ENCODE data around the gene TOLLIP.
"Not testable (repeated sequence)": the region's sequence is repeated elsewhere in the genome, so short reads cannot be mapped to it uniquely, and the experiment has no call there.

TOLLIP gene

GRCh38 chr11:1280116-1281035, 29.1 kb downstream of the TOLLIP start:
- DNase-seq, result no peak

GRCh38 chr11:1279674-1280055, 29.8 kb downstream of the TOLLIP start:
- no peak for DNase-seq

DNA sequence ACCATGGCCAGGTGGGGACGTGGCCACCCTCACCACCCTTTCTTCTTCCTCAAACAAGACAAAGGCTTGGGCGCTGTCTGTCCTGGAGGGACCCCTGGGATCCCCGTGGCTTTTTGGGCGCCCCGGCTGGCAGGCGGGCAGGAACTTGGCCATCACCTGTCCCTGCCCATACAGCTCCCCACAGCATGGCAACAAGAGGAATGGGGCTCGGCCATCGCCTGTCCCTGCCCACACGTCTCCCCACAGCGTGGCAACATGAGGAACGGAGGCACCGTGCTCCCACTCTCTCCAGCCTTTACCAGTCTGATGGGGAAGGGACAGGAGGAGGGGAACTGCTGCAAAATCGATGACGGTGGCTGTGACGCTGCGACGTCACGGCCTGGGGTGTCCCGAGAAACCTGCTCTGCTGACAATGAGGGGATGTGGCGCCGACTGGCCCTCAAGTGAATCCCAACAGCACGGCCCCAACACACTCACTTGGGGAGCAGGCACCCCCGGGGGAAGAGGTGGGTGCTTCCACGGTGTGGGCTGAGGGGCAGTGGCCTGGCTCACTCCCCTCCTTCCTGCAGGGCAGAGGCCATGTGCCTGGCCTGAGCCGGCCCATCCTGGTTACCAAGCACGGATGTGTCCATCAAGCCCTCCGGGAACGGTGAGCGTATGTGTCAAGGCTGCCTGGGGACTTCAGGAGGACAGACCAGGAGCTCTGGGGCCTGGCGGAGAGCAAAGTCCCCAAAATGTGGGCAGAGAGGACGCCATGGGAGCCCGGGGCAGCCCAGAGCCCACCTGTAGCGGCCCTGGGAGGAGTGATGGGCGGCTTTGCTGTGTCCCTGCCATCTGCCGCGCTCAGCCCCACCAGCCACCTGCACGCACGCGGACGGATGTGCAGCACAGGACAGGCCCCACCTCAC, 30.4 kb downstream of the TOLLIP start:
- no peak for DNase-seq

DNA sequence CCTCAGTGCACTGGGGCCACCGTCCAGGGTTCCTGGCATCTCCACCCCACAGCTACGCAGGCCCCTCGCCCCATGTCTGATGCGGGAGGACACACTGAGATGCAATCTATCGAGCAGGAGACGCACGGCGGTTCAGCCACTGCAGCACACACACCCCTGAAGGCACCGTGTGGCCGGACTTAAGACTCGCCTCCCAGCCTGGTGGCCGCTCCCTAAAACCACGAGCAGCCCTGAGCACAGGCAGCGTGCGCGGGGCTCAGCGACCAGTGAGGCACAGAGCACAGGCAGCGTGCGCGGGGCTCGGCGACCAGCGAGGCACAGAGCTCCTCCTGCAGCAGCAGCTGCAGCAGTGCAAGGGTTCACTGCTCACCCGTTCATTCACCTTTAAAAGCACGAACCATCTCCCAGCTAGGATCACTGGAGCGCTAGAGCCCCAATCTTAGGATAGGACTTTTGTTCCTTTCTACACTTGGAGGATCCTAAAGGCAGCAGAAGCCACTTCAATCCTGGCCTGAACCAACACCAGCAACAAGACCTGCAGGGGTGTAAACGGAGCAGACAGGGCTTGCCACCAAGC, 31.4 kb downstream of the TOLLIP start:
- no peak for DNase-seq

DNA sequence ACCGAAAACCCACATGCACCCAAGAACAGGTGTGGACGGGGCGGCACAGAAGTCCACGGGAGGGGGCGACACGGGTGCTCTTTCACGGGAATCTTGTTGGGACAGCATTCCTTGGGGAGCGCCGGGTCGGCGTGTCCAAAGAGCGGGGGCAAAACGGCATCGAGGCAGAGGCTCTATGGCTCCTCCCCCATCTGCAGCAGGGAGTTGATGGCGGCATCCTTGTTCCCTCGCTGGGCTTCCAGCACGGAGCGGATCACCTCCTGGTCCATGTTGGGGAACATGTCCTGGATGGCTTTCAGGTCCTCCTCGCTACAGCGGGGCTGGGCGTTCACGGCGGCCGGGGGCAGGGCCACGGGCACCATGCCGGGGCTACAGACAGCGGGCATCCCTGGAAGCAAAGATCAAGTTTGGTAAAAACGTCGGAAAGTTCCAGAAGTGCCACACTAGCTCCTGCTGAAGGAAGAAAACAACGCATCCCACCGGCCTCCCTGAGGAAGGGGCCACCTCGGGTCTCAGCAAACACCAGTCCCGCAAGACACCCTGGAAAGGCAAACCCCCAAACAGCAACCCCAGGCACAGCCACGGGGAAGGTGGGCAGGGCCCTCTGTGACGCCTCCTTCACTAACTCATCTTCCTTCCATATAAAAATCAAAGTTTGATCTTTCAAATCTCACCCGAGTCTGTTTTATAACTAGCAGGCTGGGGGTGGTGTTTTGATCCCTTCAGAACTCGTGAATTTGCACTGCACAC, 32.4 kb downstream of the TOLLIP start:
- no peak for DNase-seq

- no peak for DNase-seq
These were observed 33.2 kb downstream of the TOLLIP start for GRCh38 chr11:1276041-1276790.

- no peak for DNase-seq
These were observed 34.4 kb downstream of the TOLLIP start for GRCh38 chr11:1275021-1275420.

- no peak for DNase-seq
These were observed 34.9 kb downstream of the TOLLIP start for GRCh38 chr11:1274501-1274900.

GRCh38 chr11:1272531-1272930, 36.9 kb downstream of the TOLLIP start:
- no peak for DNase-seq

DNA sequence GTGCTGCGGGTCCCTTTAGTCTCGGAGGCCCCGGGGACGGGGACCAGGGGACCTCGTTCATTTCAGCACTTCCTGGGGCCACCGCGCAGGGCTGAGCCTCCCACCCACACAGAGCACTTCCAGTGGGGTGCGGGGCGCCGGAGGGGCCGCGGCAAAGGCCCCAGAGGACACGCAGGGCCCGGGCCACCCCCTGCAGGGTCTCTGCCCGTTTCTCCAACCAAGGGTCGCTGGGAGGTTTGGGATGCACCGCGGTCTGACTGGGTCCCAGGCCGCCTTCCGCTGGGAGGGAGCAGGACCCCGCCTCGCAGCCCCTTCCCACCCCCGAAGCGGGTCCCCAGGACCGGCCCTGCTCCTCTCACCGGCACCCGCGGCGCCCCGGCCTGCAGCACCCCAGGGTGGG, 37.5 kb downstream of the TOLLIP start:
- DNase-seq, result no peak

- no peak for DNase-seq
These were observed 38.0 kb downstream of the TOLLIP start for GRCh38 chr11:1271406-1271805.

- DNase-seq, result no peak
These were observed 38.4 kb downstream of the TOLLIP start for GRCh38 chr11:1271002-1271401.

DNA sequence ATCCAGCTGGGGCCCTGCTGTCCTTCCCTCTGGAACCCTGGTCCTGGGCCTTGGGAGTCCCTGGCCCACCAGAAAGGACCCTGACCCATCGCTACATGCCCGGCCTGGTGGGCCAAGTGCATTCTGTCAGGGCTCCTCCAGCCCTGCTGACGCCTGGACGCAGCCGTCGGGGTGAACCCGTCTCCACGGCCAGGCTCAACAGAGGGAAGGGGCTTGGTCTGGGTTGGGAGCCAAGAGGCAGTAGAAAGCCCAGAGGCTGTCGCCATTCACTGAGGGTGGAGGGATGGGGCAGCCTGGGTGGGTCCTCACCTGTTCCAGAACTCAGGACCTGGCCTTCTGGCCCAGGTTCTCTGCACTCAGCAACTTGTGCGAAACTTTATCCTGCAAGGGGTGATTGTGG, 39.0 kb downstream of the TOLLIP start:
- DNase-seq, result no peak

DNA sequence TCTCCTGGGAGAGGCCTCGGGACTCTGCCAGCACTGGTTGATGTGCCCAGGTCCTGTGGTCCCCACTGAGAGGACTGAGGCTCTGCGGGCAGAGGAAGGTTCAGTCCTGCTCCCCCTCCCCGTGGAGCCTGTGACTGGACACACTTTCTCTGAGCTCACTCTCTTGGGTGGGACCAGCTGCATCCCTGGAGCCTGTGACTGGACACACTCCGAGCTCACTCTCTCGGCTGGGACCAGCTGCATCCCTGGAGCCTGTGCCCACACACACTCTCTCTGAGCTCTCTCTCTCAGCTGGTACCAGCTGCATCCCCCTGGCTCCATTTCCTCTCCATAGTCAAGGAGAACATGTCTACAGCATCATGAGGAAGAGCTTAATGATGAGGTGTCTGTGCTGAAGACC, 39.5 kb downstream of the TOLLIP start:
- no peak for DNase-seq

- DNase-seq, result no peak
These were observed 41.9 kb downstream of the TOLLIP start for GRCh38 chr11:1267441-1268100.

DNA sequence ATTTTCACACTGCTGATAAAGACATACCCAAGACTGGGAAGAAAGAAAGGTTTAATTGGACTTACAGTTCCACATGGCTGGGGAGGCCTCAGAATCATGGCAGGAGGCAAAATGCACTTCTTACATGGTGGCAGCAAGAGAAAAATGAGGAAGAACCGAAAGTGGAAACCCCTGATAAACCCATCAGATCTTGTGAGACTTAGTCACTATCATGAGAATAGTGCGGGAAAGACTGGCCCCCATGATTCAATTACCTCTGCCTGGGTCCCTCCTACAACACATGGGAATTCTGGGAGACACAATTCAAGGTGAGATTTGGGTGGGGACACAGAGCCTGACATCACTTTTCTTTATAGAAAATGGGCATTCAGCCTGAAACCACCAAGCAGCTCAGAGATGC, 42.5 kb downstream of the TOLLIP start:
- DNase-seq, result not testable (repeated sequence)

DNA sequence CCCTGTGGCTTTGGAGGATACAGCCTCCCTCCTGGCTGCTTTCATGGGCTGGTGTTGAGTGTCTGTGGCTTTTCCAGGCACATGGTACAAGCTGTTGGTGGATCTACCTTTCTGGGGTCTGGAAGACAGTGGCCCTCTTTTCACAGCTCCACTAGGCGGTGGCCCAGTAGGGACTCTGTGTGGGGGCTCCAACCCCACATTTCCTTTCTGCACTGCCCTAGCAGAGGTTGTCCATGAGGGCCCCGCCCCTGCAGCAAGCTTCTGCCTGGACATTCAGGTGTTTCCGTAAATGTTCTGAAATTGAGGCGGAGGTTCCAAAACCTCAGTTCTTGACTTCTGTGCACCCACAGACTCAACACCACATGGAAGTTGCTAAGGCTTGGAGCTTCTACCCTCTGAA, 44.0 kb downstream of the TOLLIP start:
- DNase-seq, result not testable (repeated sequence)

GRCh38 chr11:1264444-1264843, 45.0 kb downstream of the TOLLIP start:
- not testable (repeated sequence) for DNase-seq

DNA sequence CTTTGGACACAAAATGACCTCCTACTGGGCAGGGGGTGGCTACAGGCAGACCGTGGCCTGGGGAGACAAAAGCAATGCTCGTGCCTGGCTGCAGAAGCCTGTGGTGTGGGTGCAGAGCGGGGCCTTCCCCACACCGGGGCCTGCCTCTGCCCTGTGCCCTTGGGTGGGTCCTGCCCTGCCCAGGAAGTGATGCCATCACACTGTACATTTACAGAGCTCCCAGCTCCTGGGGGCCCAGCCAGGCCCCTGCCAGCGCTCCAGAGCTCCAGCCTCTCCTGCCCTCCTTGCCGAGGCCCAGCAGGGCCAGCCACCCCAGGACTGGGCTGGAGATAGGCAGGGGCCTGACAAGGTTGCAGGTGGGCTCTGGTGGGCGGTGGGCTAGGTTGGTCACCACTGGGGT, 46.4 kb downstream of the TOLLIP start:
- no peak for DNase-seq

DNA sequence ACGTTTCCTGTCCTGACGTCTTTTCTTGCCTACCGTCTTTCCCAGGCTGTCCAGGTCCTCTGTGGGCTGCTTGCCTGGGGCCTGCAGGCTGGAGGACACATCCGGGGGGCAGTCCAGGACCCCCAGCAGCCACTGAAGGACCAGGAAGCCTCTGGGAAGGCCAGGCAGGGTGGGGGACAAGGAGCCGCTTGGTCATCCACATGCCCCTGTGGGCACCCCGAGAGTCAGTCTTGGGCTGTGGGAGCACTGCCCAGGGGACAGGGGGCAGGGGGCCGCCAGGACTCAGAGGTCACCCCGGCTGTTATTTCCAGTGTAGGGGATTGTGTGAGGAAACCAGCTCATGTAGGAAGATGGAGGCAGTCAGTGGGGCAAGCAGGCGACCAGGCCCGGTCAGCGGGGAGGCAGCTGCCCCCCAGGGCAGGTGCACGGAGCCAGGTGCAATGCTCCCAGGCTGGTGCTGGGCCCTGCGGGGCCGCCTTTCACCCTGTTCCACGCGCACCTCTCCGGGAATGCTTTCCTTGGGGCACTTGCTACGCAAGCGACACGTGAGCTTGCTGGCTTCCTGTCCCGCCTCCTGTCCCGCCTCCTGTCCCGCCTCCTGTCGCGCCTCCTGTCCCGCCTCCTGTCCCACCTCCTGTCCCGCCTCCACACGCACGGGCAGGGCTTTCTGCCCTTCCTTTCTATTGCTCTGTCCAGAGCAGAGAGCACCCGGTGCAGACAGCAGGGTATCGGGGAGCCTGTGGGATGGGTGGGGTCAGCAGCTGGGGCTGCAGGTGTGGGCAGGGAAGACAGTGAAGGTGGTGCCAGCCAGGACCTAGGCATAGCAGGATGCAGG, 47.0 kb downstream of the TOLLIP start:
- DNase-seq, result peak; percentile 47

Measured in NCI-H187 treated with DMSO at 0.1 percent for 48 hours (cell line).